ENCODE data around the gene GMDS.
"Not testable (repeated sequence)": the region's sequence is repeated elsewhere in the genome, so short reads cannot be mapped to it uniquely, and the experiment has no call there.

GMDS gene

DNA sequence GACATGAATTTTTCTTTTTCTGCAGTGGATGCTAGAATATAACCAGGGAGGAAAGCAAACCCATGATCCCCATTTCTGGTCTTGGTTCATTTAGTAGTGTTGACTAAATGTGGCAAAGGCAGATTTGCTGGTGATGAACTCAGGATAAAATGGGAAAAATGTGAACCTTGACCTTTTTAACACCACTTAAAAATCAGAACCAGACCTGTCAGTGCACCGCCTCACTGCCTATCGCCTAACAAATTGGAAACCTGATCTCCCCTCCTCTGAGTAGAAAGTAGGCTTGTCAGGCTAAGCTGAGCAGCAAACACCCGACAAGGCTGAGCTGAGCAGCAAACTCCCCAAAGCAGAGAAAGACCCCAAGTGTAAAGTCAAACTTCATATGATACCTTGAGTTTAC lies 380.9 kb downstream of the GMDS start:
- DNase-seq (ENCODE audit: low read depth, low spot score), result no peak

DNA sequence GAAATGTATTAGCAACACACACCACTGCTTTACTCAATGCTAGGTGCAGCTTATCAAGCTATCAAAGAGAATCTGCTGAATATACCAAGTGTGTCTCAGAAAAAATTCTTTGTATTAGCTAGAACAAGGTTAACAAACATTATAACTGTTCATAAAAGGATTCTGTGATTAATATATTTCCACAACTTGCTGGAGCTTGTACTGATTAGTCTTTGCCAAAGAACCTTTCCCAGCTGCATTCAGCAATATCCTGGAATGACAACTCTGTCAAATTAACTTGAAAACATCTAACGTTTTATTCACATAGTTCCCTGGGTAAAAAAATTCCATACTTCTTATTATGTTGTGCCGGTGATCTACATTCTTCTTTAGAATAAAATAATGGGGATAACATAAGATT lies 383.0 kb downstream of the GMDS start:
- DNase-seq (ENCODE audit: low read depth, low spot score), result no peak

DNA sequence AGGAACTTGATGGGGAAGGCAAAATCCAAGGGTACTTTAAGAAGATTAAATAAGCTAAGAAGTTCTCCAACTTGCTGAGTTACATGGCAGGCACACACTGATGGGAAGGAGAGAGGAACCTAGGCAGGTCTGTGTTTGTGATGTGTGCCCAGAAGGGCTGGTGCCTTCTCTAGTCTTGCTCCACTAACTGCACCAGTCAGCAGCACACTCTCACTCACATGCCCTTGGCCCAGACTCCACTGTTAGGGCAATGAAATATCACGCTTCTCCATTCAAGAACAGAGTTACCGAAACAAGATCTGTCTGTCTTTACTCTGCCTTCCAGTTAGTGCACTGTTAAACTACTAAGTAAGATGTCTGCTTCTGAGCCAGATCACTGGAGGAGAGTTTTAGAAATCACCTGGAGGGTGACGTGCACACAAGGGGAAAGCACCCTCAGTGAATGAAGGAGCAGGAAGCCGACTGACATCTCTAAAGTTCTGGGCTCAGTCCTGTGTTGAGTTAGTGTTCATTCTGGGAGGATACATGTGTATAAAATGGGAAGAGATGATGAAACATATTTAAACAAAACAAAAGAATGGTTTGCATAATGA lies 384.6 kb downstream of the GMDS start:
- DNase-seq (ENCODE audit: low read depth, low spot score), result no peak

DNA sequence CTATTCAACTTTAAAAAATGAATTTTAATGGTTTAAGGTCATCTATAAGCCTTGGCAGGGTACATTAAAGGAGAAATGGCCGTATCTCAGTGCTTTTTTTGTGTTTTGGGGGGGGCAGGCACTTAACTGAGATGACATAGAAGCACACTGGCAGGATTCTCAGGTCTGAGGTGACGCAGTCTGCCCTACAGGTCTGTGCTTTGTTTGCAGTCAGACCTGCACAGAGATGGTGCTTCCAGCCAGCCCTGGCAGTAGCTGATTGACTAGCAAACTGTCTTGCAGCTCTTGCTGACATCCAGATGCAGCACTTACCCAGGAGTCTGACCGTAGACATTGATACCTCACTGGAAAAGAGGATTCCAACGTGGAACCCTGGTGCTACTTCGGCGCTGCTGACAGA lies 386.5 kb downstream of the GMDS start:
- no peak for DNase-seq (ENCODE audit: low read depth, low spot score)

DNA sequence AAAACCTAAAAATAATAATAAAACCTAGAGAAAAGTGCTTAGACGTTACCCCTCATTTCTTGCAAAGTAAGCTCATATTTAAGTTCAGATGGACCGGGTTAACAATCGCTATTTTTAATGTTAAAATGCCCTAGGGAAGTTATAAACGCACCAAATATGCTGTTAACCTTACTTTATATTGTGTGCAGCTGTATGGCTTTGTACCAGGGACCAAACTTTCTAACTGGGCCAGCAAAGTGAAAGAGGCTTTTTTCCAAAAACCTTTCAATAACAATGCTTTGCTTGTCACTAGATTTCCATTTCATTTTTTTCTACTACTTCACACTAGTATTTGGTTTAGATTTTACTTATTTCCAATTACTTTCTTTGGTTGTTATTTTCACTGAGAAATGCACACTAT lies 387.2 kb downstream of the GMDS start:
- no peak for DNase-seq (ENCODE audit: low read depth, low spot score)

DNA sequence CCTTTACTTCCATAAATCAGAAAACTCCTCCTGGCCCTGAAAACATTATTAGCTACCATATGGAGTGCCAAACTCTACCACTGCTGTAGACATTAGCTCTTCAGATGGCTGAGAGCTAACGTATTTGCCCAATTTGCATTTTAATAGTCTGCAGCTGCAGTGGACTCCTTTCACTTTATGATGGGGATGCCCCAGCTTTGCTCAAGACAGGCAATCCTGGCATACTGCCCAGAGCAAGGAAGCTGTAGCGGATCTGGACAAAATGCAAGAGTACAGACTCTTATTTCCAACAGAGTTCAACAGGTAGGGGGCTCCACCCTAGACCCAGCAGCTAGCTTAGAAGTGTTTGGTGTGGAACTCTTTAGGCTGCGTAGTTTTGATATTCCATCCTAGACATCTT lies 389.0 kb downstream of the GMDS start:
- DNase-seq (ENCODE audit: low read depth, low spot score), result peak; percentile 60

DNA sequence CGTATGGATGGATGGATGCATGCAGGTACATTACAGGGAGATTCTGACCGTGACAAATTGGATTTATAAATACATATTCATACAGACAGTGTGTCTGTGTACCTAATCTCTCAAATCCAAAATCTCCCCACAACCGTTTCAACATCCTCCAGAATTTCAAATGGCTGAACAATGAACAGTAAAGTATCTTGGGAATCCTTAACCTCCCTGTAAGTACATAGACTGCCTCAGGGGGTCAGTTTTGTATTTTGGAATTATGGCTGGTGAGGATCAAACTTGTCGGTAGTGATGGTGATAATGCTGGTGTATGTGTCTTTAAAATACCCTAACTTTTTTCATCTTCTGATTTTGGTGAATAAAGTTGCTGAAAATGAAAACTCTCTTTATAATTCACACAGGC lies 389.5 kb downstream of the GMDS start:
- DNase-seq (ENCODE audit: low read depth, low spot score), result no peak

DNA sequence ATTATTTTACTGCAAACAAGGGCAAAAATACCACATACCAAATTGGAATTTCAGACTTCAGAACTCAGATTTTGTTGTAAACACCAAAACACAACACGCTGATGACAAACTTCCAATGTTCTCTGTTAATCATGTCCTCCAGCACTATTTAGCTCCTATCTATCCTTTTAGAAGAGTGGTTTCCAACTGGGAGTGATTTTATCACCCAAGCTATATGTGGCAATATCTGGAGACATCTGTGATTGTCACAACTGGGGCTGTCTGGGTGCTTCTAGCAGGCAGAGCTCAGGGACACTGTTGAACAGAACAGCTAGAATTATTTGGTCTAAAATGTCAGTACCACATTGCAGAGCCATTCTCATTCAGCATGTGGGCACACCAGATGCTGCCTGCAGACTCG lies 391.1 kb downstream of the GMDS start:
- DNase-seq (ENCODE audit: low read depth, low spot score), result no peak

DNA sequence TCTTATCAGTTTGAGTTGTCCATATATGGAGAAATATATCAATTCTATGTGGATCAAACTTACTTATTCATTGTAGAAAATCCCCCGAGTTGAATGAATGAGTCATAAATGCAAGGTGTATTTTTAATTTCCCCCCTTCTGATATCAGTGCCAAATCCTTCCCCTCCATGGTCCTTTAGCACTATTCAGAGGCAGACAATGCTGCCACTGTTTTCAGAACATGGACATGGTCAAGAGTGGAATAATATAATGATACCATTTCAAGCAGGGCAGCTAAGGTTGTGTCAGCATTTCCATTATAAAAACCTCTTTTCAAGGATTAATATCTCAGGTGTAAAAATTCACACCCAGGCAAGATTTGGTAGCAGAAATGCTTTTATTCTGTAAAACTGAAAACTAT lies 391.6 kb downstream of the GMDS start:
- no peak for DNase-seq (ENCODE audit: low read depth, low spot score)

DNA sequence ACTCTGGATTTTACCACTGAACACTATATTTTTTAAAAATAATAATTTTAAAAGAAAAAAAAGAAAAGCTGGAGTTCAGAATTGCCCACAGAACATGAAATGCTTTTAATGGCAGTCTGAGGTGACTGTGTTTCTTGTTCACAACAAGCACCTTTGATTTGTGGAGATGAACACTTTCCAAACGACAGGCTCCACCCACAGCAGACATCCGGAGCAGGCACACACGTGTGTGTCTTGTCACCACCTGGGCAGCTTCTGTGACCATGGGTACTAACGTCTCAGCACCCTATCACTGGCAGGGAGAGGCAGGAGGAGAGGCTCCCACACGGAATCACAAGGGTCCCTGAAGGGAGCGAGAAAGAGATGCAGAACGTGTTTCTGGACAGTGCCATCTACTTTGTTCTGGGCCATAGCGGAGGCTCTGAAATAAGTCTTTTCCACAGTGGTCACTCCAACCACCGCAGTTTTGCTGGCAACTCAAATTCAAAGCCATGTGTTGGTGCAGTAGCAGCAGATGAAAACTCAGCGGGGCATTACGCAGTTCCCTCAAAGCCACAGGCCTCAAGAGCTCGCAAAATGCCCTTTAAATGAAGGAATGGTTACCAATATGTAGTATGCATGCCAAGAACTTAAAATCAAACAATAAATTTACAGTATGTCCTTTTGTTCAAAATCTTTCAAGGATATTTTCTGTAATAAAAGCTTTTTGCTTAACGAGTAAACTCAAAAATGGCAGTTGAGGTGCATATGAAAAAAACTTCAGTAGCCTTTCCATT lies 393.5 kb downstream of the GMDS start:
- DNase-seq (ENCODE audit: low read depth, low spot score), result no peak

DNA sequence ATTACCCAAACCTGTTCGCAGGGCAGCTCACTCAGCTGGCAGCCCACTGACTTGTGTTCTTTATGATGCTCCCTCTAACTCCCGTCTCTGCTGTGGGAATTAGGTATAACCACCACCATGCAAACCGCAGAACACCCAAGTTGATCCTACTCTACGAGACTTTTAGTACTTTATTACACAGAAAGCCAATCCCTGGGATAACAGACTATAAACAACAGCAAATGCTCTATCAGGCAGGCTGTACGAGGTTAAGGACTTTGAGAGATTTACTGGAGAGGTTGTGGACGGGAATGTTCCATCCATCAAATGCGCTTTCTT lies 394.6 kb downstream of the GMDS start:
- no peak for DNase-seq (ENCODE audit: low read depth, low spot score)

DNA sequence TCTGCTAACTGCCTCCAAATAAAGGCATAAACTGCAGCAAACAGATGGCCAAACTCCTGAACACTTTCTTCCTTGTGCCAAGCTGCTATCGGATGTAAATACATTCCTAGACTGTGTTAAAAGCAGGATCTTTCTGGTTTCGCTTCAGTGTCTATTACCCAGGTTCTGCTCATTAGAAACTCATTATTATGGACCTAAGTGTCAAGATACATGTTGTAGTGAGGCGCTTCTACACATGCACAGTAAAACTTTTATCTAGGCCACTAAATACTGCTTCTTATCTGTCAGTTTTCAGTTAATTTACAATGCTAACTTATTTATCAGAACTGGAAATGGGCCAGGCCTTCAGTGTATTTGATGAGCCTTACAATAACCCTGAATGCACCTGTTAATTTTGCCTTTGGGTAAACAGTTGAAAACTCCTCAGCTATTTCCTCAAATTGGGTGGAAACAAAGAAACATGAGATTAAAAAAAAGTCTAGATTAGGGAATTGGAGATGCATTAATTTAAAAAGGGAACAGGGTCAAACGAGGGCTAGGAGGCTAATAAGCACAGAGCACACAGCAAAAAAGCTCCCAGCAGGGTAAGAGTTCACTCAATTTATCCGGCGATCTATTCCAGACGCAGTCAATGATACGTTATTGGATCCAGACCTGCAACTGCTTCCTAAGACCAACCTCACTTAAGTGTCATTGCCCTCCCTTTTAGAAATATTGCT lies 395.1 kb downstream of the GMDS start:
- peak; percentile 3 for DNase-seq (ENCODE audit: low read depth, low spot score)

DNA sequence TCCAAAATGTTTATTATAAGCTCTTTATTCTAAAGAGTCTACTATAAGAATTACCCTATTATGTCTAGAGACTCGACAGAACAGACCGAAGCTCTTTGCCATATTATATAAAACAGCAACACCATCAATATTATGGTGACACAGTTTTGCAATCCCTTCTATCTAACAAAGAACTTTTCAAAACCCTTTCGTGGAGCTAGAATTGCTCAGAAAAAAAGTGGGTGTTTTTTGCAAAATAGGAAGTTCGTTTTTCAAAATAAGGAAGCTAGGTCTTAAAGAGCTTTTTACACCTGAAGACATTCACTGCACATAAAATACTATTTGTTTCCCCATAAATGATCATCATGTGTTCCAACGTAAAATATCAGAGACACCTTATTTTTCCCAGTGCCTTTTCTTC lies 395.7 kb downstream of the GMDS start:
- no peak for DNase-seq (ENCODE audit: low read depth, low spot score)

DNA sequence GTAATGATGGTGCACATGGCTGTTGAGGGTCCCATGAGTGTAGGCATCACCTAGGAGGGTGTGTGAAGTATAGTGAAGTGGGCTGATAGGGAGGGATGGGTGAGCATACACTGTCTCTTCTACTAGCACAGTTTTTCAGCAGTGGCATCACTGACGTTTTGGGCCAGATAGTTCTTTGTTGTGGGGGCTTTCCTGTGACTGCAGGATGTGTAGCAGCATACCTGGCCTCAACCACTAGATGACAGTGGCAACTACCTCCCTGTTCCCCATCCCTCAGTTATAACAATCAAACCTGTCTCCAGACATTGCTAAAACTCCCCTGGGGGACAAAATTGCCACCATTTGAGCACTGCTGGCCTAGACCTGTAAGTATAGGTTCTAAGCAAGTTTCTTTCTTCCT lies 396.7 kb downstream of the GMDS start:
- DNase-seq (ENCODE audit: low read depth, low spot score), result no peak

DNA sequence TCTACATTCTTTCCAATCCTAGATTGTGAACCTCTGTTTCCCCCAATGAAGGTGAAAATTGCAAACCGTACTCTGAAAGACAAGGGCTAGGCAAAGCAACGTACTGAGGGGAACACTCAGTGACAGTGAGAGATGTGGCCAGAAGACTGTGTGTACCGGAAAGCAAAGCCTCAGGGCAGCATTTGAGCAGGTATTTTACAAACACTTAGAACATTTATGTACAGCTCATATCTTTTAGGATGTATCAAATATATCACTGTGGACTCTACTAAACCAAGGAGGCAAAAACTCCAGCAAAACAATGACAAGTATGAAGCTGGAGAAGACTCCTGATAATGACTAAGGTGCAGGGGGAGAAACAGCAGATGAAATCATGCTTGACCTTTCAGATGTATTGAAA lies 398.8 kb downstream of the GMDS start:
- DNase-seq (ENCODE audit: low read depth, low spot score), result no peak

DNA sequence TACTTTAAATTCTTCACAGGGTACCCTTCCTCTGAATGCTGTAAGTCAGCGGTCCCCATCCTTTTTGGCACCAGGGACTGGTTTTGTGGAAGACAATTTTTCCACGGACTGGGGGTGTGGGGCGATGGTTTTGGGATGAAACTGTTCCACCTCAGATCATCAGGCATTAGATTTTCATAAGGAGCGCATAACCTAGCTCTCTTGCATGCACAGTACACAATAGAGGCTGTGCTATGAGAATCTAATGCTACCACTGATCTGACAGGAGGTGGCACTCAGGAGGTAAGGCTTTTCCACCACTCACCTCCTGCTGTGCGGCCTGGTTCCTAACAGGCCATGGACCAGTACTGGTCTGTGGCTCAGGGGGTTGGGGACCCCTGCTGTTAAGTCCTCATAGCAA lies 399.9 kb downstream of the GMDS start:
- not testable (repeated sequence) for DNase-seq (ENCODE audit: low read depth, low spot score)

DNA sequence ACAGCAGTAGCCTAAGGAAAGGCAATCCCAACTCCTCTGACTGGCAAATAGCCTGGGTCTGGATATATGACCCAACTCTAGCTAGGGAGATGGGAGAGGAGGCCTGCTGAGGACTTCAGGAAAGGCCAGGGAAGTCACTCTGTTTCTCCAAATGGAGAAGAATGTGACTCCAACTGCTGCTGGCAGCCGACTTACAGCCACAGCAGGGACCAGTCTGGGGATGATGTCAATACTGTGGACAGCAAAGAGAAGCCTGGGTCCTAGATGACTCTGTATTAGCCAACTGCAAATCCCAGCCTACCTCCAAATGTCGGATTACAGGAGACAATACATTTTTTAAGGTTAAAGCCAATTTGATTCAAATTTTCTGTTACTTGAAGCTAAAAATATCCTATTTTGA lies 403.1 kb downstream of the GMDS start:
- DNase-seq (ENCODE audit: low read depth, low spot score), result no peak

DNA sequence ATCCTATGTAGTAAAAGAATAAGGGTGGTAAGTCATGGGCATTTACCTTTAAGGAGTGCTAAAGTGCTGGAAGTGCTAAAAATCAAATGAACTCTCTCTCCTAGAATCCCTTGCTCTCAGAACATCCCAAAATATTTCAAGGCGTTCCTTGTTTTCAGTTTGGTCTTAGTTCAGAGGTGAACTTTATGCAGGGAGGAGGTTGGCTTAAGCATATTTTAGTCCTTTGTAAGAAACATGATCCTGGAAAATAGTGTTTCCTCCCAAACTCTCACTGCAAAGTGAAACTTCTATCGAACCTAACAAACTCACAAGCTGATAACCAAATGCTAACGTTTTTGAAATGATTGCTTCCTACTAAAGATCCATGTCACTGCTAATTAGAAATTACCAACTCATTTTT lies 404.3 kb downstream of the GMDS start:
- DNase-seq (ENCODE audit: low read depth, low spot score), result no peak

DNA sequence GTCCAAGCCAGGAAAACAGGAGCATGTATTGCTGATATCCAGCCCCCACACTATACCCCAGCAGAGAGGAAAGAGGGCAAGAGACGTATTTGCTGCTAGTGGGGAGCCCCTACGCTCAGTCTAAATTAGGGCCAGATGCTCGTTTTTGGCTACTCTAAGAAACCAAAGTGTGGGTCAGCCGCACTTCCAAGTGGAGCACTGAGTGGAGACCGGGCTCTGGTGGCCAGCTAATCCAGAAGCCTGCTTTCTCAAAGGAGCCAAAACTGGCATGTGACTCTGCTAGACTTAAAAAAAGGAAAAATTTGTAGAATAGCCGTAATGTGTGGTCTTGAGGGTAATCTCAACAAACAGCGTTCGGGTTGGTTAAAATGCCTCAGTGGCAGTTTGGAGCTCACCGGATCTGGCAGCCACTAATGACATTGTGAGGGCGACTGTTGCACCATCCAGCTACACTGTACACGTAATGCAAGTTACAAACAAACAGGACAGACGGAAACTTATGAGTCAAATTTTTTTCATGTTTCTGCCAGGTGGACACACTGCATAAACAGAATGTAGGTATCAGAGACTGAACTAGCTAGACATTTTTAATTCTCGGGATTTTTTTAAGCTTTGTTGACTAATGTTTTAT lies 404.8 kb downstream of the GMDS start:
- DNase-seq (ENCODE audit: low read depth, low spot score), result no peak

DNA sequence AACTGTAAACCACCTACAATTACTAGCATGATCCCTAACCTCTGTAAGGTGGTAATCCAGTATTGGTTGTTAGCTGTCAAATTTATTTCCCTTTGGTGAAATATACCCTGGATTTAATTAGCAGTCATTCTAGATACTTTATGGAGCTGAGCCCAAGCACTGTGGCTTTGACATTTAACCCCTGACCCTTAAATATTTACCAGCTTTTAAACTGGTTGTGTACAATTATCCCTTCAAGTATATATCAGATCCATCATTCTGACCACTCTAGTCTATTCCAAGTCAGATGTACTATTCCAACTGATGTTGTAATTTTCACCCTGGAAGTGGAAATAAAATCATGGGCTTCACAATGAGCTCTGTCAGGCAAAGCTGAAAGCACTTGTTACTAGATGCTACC lies 406.0 kb downstream of the GMDS start:
- no peak for DNase-seq (ENCODE audit: low read depth, low spot score)

DNA sequence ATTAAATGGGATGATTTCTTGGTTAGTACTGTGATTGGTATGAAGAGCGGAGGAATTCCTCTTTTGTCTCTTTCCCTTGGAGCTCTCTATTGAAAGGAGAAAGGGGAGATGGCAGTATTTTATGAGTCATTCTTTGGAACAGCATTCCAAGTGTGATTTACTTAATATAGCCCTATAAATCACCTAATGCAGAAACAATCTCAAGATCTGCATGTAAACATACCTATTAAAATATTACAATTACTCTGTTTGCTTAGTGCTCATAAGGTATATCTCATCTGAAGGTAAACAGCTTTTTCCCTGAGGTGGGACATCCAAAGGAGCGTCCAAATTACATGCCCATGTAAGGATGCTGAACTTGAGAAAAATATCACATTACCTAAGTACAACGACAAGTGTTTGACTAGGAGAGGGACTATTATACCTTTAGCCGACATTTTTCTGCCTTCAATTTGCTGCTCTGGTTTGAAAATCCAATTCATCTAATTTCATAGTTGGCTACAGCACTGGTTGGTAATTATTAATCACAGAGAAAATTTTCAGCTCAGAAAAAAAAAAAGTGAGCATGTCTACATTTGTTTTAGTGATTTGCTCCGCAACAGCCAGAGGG lies 406.7 kb downstream of the GMDS start:
- DNase-seq (ENCODE audit: low read depth, low spot score), result peak; percentile 58

DNA sequence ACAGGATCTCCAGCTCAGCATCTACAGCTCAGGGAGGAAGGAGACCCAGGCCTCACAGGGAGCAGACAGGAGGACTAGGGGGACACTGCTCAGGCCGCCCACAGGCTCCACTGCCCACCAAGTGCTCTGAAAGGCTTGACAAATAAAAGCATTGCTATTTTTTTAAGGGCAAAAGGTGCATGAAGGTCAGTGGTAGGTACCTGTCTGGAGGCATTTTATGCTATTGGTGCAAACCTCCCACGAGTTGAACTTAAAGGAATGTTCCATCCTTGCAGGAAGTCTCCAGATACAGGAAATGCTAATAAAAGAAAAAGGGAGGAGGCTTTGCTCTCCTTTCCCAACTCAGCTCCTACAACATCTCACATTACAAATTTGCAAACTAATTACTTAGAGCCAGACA lies 407.6 kb downstream of the GMDS start:
- DNase-seq (ENCODE audit: low read depth, low spot score), result peak; percentile 10

All from astrocyte of the hippocampus (primary cell).